Astrocyte of the spinal cord (primary cell): ENCODE measurements around the gene FAAP100.

ENCODE experiments used
- DNase-seq: peaks from one replicate; pipeline ENCODE4 v3.0.0; 2011; ENCODE audit warnings: low read depth, low spot score
- H3K4me3 ChIP-seq: 2 replicates; pipeline ENCODE4 v1.5.1; 2011; ENCODE audit warnings: low read depth, mild to moderate bottlenecking, low read length, moderate library complexity
- in situ Hi-C: cut with HindIII; loops from 2 replicates; pipeline ENCODE4 v1.10.0; 2017; ENCODE audit warnings: low sequenced_read_pairs
- TF ChIP-seq, protein P1 (sequence below): IDR thresholded peaks from 2 replicates; pipeline ENCODE4 v1.5.1; 2012; ENCODE audit warnings: low read depth, mild to moderate bottlenecking, low read length, inconsistent platforms

The FAAP100 gene

DNA sequence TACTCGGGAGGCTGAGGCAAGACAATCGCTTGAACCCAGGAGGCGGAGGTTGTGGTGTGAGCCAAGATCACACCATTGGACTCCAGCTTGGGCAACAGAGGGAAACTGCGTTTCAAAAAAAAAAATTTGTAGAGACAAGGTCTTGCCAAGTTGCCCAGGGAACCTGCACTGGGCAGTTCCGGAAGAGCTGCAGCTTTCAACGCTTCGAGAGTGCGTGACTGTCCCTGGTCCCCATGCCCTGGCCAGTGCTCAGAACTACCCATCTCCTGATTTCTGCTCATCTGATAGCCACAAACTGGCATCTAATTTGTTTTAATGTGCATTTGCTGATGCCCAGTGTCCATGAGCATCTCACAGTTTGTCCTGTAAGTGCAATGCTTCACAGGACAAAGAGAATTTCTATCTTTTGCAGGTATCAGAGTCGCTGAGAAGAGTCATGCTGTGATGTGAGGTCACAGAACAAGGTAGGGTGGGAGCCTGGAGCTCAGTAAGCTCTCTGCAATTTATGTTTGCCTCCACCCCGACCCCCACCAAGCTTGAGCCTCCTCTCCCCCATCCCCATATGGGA, 43.4 kb downstream of the FAAP100 start:
- H3K4me3 ChIP-seq = peak overlapping the region; percentile 88
- in situ Hi-C loops = no loop called here
- DNase-seq = peak; percentile 49
- TF ChIP-seq, protein P1, sequence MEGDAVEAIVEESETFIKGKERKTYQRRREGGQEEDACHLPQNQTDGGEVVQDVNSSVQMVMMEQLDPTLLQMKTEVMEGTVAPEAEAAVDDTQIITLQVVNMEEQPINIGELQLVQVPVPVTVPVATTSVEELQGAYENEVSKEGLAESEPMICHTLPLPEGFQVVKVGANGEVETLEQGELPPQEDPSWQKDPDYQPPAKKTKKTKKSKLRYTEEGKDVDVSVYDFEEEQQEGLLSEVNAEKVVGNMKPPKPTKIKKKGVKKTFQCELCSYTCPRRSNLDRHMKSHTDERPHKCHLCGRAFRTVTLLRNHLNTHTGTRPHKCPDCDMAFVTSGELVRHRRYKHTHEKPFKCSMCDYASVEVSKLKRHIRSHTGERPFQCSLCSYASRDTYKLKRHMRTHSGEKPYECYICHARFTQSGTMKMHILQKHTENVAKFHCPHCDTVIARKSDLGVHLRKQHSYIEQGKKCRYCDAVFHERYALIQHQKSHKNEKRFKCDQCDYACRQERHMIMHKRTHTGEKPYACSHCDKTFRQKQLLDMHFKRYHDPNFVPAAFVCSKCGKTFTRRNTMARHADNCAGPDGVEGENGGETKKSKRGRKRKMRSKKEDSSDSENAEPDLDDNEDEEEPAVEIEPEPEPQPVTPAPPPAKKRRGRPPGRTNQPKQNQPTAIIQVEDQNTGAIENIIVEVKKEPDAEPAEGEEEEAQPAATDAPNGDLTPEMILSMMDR = no peak

DNA sequence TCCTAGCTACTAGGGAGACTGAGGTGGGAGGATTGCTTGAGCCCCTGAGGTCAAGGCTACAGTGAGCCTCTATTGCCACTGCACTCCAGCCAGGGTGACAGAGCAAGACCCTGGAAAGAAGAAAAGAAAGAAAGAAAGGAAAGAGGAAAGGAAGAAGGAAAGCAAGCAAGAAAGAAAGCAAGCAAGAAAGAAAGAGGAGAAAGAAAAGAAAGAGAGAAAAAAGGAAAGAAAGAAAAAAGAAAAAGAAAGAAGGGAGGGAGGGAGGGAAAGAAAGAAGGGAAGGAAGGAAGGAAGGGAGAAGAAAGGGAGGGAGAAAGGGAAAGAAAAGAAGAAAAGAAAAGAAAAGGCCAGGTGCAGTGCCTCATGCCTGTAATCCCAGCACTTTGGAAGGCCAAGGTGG, 48.5 kb downstream of the FAAP100 start:
- no peak for DNase-seq
- in situ Hi-C loops = no loop called here
- no peak overlapping the region for H3K4me3 ChIP-seq
- TF ChIP-seq, protein P1 = no peak

DNA sequence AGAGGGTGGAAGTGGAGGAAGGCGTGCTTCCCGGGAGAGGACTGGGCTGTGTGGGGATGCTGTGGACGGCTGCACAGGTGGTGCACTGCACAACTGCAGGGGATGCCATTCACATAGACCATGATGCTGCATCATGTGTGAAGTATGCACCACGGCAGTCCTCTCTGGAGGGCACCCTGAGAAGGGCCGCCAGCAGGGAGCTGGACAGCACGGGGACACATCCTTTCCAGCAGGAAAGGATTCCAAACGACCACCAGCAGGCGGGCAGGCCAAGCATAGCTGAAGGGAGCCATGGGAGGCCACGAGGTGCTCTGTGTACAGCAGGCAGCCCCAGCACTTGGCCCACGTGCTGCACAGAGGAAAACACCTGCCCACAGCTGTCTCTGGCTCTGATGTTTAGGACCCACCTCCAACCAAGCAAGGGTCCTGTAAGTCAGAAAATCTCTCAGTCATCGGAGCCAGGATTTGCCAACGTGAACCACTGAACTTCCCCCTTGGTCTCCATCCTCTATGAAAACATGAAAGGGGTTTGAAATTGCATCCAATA, 49.6 kb downstream of the FAAP100 start:
- in situ Hi-C loops = no loop called here

DNA sequence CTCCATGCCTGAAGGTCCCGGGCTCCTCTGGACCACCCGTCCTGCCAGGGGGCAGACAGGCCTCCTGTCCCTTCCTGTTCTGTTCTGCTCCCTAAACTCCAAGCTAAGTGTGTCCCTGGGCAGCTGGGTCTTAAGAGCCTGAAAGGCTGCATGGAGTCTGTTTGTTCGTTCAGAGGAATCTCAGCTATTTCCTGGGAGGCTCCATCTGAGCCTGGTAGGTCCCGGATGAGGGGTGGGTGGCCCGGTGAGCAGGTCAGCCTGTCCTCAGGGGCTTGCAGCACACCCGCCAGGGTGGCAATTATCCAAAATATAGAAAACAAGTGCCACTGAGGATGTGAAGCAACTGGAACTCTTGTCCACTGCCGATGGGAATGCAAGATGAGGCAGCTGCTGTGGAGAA, 52.1 kb downstream of the FAAP100 start:
- TF ChIP-seq, protein P1 = no peak
- in situ Hi-C loops = no loop called here
- DNase-seq = no peak
- H3K4me3 ChIP-seq = no peak overlapping the region

More for the DNA sequence above, 49.6 kb downstream of the FAAP100 start:
- DNase-seq = no peak
- no peak overlapping the region for H3K4me3 ChIP-seq
- TF ChIP-seq, protein P1 = no peak

DNA sequence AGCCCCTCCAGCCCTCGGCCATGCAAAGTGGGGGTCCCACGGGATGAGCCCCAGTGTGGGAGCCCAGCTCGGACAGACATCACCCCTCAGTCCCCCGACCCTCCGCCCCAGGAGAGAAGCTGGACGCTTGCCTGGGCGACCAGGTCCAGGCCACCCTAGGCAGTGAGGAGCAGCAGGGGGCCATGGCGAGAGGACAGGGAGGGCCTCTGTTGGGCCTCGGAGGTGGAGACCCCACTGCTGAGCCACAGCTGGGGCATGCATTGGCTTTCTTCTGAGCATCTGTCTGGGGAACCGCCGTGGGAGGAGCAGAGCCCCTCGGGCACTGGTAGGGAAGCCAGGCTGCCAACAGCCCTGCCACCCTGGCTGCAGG, 52.6 kb downstream of the FAAP100 start:
- in situ Hi-C loops = no loop called here
- DNase-seq = no peak
- H3K4me3 ChIP-seq = no peak overlapping the region
- TF ChIP-seq, protein P1 = no peak

DNA sequence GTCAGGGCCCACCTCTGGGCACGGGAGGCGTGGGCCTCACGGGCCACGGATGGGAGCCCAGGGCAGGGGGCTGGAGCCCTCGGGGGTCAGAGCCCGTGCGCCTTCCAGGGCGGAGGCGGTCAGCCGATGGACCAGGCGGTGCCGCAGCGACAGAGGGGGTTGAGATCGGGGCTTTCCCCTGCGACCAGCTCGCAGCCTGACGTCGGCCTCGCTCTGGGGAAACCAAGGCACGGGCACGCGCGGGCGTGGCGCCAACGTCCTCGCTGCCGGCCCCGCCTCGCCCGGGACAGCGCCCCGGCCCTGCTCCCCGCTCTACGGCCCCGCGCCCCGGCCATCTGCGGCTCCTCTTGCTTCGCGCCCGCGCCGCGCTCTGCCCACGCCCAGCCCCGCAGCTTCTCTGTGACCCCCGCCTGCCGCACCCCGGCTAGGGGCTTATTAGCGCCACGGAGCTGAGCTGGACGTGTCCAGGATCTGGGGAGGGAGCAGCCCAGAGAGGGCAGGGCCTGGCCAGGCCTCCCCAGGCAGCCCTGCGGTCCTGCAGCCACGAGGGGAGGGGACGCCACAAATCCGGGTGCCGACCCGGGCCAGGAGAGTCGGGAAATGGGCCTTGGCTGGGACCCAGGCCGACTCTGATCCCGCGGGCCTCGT, 53.1 kb downstream of the FAAP100 start:
- no peak for DNase-seq
- in situ Hi-C loops = no loop called here
- H3K4me3 ChIP-seq = no peak overlapping the region
- TF ChIP-seq, protein P1 = no peak
